A172 (cell line): Measurements from ENCODE around the gene ATG10. TPM values are rescaled to one million over a fixed set of nuclear protein-coding genes. Genes with fewer than 3 reads are reported as not detected.
"Not testable (repeated sequence)": the region's sequence is repeated elsewhere in the genome, so short reads cannot be mapped to it uniquely, and the experiment has no call there.

Experiments used
- DNase-seq: peaks from one replicate; pipeline ENCODE4 v3.0.0-alpha.2; 2015; ENCODE audit warnings: low spot score
- total RNA-seq: library from RNA; depleted of rRNA; stranded (reverse); fragments of >200 nt; shearing (Covaris generic); gene quantifications from 2 replicates; pipeline ENCODE4 v1.2.3, GENCODE V29; 2014

Gene ATG10
- total RNA-seq, 1 experiment from 2014 or later = 11.5 TPM

DNA sequence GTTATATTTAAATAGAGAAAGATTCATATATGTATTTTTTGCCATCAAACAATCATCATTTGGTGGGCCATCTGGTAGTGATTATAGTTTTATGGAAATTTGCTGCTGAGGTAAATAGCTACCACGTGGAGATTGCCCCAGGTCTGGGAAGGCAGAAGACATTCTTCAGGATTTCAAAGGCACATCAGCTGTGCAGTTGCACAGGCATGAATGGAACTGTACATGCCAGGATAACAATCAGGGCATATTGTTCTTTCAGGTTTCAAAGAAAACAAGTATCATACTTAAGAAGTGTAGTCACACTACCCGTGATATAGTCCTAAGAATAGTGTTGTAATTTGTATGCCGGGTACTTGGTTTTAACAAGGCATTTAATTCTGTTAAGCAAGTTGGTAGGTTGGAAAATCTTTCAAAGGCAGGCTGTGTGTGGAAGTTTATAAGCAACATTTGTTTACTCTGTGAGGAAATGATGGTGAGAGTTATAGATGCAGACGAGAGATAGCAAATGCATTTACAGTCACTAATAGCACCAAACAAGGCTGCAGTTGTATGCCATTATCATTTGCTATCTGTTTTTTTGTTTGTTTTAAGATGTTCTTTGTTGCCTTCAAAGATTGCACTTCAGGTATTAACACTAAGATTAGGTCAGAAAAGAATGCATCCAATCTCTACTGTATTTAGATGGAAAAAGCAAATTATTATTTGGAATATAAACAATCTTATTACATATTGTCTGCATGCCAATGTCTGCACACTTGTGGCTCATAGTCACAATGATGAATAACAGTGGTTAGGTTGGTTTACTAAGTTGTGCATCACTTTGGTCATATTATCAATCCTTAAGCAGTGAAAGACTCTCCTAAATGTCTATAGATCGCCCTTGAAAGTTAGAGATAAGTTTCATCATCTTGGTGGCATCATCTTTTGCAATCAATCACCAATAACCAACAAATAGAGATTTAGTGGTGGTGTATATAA, 251.1 kb downstream of the ATG10 start:
- DNase-seq = no peak

DNA sequence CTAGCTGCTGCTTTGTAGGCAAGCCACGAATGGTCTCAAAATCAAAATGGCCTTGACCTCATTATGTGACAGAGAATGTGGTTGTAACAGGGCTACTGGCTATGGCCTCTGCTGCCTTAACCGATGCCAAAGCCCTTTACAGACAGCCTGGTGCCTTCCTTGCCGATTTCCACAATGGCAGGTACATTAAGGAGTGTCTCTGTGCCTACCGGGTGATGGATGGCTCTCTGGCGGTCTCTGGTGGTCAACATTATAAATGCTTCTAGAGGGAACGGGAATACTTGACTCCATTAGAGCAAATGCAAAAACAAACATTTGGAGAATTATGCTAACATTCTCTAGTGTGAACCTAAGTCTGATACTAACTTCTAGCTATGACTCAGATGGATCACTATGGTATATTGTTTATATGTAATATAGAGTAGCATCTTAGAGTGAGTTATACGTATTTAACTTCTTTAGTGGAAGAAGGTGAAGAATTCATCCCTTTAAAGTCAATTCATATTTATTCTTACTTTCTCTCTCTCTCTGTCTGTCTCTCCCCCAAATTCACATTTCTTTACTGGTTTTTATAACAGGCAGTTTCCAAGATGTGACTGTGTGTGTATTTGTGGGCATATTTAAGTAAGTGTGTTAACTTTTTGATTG, 253.8 kb downstream of the ATG10 start:
- DNase-seq = peak; percentile 62

DNA sequence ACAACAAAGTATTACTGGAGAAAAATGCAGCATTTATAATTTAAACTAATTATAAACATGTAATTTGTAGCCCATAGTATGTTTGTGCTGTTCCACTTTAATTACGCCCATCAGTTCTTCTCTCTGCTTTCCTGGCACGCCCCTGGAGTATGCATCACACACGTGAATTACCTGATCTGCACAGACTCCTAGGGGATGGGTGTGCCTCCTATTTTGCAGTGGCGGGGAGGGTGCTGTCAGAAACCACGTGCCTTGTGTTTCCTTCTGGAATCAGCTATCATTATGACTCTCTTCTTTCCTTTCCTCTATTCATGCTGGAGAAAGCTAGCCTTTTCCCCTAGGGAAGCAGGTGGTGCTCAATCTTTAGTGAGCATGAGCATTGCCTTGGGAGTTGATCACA, 263.1 kb downstream of the ATG10 start:
- no peak for DNase-seq

DNA sequence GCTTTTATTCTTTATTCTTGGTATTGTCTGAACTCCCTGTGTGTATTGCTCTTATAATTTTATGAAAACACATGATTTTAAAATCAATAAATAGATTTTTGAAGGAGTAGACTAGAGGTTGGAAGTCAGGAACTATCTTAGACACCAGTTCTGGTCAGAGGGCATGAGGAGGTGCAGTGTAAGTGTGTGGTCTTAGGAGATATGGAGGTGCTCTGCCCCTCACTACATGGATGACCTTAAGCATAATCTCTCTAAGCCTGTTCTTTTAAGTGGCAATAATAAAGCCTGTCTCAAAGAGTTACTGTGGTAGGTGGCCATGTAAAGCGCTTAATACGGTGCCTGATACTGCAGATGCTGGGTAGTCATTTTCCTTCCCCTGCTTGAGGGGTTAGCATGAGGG, 272.3 kb downstream of the ATG10 start:
- no peak for DNase-seq

DNA sequence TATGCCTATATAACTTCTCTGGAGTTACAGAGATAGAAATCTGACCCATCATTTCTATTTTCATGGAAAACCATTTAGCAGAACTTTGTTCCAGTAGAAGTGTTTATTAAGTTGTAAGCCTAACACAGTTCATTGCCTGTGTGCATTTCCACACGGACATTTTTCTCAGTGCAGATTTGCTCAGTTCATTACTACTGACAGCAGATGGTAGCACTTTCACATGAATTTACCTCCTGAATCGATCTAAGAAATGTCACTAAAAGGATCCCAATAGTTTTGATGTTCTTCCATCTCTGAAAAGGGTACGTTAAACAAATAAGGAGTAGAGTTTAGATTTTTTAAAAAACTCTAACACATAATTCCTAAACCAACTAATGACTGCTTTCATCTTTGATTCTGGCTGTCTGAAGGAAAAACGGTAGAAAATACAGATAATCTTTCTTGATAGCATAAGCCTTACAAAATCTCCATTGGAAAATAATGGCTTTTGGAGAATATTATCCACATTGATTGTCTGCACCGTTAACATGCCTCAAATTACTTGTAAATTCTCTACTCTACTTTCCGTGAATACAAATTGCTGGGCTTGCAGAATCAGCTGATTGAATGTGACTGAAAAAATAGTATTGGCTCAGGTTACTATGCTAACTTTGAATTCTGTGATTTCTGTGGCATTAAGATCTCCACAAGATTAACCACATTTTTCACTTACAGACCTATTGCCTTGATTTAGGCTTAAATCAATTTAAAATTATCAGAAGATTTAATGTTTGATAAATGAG, 273.2 kb downstream of the ATG10 start:
- DNase-seq = no peak

DNA sequence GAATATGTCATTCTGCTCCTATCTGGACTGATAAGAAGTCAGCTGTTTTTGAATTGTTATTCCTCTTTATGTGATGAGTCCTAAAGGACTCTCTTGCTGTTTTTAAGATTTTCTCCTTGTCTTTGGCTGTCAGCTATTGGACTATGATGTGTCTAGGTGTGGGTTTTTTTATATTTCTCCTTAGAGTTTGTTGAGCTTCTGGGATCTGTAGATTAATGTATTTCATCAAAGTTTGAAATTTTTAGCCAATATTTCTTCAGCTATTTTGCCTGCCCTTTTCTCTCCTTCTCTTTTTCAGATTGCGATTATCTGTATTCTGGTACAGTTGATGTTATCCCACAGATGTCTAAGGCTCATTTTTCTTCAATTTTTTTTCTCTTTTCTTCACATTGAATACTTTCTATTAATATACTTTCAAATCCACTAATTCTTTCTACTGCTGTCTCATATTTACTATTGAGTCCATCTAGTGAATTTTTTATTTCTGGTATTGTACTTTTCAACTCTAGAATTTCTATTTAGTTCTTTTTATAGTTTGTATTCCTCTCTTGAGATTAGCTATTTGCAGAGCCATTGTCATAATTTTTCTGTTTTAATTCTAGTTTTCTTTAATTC, 275.2 kb downstream of the ATG10 start:
- no peak for DNase-seq

DNA sequence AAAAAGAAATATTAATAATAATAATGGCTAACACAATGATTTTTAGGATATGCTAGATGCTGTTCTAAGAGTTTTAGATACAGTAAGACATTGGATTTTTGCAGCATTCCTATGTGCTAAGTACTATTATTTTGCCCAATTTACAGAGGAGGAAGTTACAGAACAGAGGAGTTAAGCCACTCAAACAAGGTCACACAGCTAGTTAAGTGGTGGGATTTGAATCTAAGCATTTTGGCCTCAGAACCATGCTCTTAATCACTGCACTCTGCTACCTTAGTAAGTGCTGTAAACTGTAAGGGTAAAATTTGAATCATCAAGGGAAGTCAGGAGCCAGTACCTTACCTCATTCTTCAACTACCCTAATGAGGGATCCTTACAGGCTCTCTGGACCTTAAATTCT, 280.9 kb downstream of the ATG10 start:
- DNase-seq = no peak

DNA sequence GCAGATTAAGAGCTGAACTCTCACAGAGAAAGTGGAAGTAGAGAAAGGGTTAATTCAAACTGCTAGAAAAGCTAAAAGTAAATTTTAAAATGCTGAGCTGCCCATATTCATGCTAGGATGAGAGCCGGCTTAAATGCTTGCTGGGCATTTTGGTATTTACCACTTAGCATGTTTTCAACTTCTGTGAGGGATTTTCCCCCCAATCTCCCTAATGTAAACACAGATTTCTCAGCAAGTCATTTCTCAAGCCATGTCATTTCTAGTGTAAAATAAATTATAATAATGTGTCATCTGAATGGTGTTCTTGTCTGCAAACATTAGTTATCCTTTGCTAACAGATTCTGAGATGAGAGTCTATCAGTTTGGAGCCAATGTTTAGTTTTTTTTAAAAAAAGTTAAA, 284.0 kb downstream of the ATG10 start:
- no peak for DNase-seq

DNA sequence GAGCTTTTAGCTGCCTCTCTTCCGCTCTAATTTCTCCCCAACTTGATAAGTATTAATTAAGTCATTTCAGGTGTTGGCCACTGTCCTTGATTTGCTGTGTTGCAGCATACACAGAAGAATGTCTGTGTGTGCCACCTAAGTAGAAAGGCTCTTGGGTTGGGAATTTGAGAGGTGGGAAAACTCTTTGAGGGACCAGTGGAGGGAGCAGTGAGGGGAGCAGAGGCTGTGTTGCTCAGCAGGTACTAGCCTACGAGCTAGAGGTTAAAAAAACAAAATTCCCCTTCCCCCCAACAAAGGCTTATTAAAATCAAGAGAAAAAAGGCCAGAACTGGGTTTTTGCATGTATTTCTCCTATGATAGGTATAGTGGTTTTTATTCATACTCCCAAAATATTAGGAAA, 285.4 kb downstream of the ATG10 start:
- DNase-seq = no peak

DNA sequence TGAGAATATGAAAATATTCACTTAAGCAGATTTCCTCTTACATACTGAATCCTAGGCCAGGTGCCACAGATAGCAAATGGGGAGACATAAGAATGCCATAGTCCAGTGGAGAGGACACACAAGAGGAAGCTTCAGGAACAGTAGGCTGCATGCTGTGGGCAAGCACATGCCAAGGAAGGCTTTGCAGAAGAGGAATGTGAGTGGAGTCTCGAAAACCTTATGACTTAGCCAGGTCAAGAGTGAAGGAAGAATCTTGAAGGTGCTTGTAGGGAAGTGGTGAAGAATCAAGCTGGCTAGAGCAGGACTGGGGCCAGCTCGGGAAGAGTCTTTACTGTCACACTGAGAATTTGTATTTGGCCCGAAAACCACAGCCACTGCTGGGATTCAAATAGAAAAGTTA, 285.9 kb downstream of the ATG10 start:
- no peak for DNase-seq

DNA sequence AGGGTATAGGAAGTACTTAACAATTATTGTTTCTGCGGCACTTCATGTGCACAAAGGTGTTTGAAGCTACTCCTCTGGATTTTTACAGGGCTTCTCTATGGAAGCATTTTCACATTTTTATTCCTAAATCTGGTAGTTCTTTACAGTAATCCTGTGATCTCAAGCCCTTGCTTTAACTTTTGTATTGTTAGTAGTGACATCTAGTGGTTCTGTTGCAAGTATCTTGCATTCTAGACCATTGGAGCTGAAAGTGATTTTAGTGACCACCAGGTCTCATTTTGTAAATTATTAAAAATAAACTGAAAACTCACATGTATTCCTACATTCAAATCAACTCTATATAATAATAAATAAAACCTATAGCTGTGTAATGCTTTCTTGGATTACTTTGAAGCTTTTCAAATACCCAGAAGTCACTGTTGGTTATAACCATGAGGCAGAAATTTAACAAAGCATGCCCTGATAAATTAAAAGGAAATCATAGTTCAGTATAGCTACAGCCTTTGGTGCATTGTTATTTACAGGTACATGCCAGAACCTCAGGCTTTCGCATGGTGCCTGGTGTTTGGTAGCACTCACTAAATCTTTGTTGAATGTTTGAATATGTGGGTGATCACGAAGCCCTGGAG, 287.5 kb downstream of the ATG10 start:
- DNase-seq = no peak

DNA sequence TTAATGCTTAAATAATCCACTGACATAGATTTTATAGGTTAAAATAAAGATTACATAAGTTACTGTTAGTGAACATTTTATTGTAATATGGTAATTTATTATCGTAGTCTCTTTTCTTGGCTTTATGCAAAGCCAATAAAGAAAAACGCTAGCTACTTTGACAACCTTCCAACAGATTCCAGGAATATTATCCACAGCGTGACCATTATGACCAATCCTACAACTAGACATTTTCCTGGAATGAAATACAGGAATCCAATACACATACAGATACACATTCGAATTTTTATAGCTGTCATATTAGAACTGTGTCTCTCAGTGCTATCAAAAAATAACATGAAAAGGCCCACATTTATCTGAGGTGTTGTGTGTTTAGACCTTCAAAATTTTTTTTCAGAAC, 293.2 kb downstream of the ATG10 start:
- no peak for DNase-seq

DNA sequence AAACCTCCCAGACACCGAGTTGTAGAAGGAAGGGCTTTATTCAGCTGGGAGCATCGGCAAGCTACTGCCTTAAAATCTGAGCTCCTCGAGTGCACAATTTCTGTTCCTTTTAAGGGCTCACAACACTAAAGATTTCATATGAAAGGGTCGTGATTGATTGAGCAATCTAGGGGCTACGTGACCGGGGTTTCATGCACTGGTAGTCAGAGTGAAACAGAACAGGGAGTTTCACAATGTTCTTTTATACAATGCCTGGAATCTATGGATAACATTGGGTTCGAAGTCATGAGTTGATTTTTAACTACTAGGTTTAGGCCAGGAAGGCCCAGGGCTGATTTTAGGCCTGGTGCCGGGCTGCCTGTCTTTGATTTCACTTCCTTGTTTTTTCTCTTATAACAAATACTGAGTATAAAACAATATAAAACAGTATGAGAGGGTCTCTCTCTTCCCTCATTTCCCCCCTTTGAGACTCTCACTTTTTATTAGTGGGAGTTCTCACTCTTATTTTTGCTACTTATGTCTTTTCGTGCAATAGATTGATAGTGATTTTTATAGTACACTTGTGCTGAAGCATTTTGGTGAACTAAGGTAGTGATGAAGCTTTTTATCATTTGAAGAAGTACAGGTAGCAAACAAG, 295.6 kb downstream of the ATG10 start:
- not testable (repeated sequence) for DNase-seq

DNA sequence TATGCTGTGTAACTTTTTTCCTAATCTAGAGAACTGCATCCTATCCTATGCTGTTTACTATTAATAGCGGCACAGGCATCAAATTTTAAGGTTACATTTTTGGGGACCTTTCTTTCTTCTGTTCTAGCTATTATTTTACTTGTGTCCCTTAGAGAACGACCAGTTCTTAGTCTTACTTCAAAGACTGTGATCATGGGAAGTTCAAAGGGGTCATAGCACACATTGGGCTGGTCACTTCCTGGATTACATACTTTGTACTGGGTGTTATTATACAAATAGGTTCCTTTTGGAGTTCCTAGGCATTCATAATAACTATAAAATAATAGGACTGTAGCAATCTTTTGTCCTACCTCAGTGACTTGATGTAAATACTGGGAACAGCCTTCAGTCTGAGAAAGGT, 297.5 kb downstream of the ATG10 start:
- not testable (repeated sequence) for DNase-seq

DNA sequence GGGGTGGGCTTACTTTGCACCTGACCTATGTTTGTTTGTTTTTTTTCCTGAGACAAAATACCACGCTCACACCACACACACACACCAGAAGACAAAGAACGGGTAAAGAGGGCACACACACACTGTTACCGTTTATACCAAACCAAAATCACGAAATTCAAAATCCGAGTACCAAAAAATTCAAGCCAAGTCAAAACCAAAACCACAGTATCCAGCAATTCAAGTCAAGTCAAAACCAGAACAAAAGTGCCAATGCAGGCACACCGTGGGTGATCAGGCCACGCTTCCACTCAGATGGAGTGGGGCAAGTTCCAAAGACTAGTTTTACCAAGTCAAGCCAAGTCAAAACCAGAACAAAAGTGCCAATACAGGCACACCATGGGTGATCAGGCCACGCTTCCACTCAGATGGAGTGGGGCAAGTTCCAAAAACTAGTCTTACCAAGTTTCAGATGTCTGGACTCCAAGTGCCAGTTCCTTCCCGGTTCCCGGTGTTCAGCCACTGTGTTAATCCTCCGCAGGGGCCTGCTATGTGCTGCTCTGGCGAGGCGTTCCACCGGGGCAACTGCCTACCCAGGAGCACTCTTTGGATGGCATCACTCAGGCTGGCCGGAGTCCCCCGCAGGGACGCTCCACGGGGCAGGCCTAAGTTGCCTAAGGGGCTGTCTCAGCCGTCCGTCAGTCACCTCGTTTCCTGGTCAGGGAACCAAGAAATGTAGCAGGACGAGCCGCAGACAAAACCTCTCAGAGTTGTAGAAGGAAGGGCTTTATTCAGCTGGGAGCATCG, 300.9 kb downstream of the ATG10 start:
- not testable (repeated sequence) for DNase-seq

DNA sequence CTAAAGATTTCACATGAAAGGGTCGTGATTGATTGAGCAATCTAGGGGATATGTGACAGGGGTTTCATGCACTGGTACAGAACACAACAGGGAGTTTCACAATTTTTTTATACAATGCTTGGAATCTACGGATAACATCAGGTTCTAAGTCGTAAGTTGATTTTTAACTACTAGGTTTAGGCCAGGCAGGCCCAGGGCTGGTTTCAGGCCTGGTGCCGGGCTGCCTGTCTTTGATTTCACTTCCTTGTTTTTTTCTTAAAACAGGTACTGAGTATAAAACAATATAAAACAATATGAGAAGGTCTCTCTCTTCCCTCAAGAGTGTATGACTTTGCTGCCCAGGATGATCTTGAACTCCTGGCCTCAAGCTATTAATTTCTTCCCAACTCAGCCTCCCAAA, 301.6 kb downstream of the ATG10 start:
- DNase-seq = not testable (repeated sequence)

DNA sequence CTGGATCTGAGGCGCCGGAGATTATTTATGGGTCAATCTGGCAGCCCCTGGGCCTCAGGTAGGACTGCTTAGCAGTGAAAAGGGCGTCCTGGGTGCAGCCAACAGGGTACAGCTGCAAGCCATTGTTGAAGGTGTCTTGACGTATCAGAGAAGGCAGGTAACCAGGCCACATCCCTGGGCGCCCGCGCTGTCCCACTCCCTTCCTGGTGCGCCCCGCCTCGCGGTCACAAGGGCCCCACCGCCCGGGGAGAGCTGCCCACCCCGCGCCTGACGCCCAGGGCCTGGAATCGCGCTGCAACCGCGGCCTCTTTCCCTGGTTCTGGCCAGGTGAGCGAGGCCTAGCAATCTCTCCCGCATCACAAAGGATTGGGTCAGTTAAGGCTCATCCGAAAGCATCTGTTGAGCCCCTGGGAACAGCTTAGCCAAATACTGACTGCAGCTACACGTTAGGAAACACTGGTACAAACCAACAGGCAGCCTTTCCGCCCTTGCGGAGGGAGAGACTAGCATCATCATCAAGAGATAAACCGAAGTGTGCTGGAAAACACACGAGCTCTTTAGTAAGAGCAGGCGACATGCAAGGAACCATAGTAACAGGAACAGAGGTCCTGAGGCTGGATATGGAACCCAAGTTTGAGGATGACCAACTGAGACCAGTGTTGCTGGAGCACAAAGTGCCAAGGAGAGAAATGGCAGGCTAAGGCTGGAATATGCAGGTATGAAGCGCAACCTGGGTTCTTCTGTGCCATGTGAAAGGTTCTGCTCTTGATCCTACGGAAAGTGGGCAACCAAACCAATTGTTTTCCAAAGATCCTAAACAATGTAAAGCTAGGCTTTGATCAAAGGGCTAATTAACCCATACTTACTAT, 302.8 kb downstream of the ATG10 start:
- no peak for DNase-seq

DNA sequence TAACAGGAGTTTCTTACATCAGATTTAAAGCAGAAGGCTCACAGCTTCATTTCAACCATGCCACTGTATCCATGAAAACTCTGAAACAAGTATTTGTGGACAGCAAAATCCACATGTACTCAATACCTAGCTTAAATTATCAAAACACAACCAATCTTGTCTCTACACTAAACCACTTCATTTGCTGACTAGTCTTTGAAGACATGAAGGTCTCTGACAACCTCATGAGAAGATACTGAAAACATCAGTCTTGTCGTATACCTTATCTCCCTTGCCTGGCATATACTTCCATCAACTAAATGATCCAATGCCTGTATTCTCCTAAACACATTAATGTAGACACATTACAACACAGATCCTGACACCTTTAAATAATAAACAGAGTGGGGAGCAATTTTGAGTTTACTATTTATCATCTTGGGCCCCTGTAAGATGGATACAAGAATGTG, 303.4 kb downstream of the ATG10 start:
- no peak for DNase-seq
